CD4-positive, alpha-beta T cell treated with Interleukin-4 for 4 hours (primary cell): Measurements from ENCODE around the gene CD81.
"Not testable (repeated sequence)": the region's sequence is repeated elsewhere in the genome, so short reads cannot be mapped to it uniquely, and the experiment has no call there.

Experiments used
- DNase-seq: peaks from one replicate; pipeline ENCODE4 v3.0.0-alpha.2; 2020

The CD81 gene

DNA sequence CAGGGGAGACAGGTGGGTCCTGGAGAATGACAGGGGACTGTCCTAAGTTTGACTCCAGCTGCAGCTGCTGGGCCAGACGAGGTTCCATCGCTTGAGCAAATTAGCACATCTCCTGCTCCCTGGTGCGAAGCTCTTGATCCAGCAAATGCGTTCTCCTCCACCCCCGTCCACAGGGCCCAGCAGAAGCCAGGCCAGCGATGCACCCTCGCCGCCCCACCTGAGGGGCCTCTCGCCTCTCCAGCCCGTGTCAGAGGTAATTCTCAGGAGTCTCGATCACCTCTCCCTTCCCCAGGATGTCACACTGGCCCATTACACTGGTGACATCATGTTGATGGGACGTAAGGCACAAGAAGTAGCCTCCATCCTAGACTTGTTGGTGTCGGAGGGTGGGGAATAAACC is 19.5 kb upstream of the CD81 start:
- DNase-seq: not testable (repeated sequence)

DNA sequence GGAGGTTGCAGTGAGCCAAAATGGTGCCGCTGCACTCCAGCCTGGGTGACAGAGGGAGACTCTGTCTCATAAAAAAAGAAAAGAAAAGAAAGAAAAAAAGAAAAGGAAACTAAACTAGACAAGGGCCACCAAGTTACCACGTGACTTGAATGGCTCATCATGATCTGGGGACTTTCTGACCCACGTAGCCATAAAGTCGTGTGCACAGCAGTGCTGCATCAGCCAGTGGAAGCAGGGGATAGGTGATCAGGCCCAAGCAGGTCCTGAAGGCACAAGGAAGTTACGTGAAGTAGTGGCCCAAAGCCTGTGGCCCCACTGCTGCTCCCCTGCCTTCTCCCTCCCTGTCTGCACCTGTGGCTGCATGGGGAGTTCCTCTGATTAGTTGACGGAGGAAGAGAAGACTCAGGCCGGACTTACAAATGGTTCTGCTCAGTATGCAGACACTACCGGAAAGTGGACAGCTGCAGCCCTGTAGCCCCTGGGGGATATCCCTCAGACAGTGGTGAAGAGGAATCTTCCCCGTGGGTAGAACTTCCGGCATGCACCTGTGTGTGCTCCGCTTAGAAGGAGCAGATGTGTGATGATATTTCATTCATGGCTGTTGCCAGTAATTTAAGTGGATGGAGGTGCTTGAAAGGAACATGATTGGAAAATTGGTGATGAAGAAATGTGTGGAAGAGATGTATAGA is 18.2 kb upstream of the CD81 start:
- no peak for DNase-seq

DNA sequence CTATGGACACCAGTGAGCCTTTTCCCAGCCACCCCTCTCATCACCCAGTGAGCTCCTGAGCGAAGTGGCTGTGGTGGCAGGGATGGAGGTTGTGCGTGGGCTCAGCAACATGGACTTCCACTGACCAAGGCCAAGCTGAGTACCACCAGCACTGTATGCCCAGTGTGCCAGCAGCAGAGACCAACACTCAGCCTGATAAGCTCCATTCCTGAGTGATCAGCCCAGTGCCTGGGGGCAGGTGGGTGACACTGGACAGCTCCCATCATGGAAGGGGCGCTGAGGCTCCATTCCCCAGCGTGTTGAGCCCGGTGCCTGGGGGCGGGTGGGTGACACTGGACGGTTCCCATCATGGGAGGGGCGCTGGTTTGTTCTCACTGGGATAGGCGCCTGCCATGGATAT is 17.6 kb upstream of the CD81 start:
- DNase-seq: no peak

DNA sequence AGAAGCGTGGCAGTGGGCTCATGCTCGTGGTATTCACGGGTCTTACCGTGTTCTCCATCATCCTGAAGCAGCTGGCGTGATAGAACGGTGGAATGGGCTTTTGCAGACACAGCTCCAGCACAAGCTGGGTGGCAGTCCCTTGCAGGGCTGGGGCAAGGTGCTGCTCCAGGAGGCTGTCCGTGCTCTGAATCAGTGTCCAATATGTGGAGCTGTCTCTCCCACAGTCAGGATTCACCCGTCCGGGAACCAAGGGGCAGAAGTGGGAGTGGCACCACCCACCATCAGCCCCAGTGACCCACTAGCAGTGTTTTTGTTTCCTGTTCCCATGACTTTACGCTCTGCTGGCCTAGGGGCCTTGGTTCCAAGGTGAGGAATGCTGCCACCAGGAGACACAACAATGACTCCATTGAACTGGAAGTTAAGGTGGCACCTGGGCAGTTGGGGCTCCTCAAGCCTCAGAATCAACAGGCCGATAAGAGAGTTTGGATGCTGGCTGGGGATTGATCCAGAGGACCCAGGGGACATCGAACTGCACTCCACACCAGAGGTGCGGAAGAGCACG is 16.9 kb upstream of the CD81 start:
- no peak for DNase-seq

DNA sequence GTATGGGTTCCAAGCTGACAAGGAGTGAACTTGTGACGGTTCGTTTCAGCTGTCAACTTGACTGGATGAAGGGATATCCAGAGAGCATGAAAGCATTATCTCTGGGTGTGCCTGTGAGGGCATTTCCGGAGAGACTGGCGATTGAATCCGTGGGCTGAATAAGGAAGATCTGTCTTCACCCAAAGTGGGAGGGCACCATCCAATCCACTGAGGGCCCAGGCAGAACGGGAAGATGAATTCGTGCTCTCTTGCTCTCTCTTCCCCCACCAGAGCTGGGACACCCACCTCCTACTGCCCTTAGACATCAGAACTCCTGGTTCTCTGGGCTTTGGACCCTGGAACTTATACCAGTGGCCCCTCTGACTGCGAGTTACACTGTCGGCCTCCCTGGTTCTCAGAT is 15.5 kb upstream of the CD81 start:
- DNase-seq: no peak

DNA sequence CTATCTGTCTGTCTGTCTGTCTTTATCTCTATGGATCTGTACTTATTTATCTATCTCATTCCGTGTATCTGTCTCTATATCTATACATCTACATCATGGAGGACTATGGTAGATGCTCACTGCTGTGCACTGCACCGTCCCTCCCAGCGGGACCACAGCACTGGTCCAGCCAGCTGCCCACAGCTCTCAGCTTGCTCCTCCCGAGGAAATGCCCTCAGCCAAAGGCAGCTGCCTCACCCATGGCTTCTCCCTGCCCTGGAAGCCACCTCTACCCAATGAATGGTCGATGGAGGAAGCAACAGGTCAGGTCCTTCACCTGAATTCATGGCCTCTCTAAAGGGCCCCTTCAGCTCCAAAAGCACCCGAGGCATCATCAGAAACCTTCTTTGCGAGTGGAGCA is 14.7 kb upstream of the CD81 start:
- DNase-seq: no peak

DNA sequence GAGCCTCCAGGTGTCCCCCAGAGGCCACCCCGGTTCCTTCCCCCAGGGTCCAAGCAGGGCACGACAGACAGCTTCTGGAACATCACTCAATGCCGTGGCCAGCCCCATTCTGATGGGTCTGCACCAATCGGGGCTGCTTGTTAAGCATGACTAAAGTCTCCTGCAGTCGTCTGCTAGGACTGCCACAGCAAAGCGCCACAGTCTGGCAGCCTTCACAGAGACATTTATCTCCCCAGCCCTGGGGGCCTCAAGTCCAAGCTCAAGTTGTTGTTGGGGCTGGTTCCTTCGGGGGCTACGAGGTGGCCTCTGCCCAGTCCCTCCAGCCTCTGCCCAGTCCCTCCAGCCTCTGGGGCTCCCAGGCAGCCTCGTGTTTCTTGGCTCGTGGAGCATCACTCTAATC is 14.0 kb upstream of the CD81 start:
- DNase-seq: no peak

DNA sequence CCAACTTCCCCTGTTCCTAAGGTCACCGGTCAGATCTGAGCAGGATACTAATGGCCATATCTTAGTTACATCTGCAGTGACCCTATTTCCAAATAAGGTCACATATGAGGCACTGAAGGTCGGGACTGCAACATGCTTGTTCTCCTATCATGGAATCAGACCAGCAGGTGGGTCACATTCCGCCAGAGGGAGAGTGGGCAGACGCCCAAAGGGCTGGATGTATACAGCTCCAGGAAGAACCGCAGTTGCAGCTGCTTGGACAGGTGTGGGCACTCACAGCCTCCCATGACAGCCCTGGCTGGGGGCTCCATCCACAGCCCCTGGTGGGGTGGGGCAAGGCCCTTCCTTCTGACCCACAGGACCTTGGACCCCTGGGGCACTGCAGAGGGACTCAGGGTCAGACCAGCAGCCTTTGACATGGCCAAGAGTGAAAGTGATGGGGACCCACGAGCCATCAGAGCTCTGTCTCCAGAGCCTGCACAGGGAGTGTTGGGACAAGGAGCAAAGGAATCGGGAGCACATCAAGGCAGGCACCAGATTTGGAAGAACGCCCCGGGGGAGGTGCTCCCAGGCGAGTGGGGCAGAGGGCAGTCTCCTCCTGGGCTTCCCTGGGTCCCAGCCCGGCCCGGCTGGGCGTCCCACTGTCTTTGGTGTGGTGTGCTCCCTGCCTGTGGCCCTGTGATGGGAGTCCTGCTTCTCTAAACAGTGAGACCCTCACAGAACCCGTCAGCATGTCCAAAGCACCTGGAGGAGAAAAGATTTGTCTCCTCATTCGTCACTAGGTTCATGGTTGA is 13.3 kb upstream of the CD81 start:
- DNase-seq: no peak

DNA sequence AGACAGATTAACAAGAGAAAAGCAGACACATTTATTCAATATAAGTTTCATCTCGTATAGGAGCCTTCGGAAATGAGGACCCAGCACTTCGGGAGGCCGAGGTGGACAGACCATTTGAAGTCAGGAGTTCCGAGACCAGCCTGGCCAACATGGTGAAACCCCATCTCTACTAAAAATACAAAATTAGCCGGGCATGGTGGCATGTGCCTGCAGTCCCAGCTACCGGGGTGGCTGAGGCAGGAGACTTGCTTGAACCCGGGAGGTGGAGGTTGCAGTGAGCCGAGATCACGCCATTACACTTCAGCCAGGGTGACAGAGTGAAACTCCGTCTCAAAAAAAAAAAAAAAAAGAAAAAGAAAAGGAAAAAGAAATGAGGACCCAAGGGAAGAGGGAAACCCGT is 12.7 kb upstream of the CD81 start:
- not testable (repeated sequence) for DNase-seq

DNA sequence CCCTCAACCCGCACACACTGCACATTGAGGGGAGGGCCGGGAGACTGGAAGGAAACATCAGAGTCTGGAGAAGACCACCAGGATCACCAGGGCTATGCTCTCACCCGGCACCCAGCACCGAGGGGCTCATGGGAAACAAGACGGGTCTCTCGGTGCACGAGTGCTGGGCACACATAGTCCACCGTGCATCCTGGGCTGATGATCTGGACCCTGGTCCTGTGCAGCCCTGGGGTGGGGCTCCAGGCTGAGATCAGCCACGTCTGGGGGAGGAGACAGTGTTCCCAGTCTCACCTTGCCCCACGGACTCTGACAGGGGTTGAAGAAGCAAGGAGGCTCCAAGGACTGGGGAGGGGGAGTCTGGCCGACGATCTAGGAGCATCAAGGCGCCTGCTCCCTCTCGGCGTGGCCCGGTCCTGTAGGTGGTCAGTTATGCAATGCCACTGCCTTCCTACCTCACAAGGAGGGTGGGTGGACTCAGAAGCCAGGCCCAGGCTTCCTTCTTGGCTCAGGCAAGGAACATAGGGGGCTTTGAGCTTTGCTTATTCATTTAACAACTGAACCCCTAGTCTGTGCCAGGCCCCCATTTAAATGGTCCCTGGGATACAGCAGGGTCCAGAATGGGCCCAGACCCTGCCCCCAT is 11.4 kb upstream of the CD81 start:
- DNase-seq: no peak

DNA sequence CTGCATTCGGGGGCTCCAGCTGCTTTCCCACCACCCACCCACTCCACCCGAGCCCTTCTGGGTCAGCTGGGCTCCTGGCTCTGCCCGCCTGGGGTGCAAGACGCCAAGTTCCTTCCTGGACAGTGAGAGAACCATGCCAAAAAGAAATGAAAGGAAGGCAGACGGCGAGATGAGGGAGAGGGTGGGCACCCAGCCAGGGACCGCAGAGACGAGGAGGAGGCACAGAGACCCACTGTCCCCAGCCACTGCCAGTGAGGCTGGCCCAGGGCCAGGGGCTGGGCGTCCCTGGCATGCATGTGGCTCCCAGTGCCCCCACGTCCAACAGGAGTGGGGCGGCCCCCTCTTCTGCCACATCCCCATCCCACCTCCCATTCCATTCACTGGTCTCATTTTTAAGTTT is 10.8 kb upstream of the CD81 start:
- no peak for DNase-seq

DNA sequence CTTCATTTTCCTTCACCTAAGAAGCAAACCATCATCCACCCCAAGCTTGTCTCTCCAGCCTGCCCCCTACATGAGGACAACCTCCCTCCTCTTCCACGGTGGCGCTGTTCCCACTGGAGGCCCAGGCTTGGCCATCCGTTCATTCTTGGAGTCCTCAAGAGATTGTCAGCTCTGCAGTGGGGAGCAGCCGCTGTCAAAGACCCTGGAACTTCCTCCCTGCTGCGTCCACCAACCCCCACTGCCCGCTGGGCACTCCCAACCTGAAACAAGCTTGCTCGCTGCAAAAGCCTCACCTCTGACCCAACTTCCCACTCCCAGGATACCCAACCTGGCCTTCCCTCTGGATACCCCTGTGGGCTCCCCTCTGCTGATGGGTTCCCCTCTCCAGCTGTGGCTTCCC is 10.4 kb upstream of the CD81 start:
- DNase-seq: no peak

DNA sequence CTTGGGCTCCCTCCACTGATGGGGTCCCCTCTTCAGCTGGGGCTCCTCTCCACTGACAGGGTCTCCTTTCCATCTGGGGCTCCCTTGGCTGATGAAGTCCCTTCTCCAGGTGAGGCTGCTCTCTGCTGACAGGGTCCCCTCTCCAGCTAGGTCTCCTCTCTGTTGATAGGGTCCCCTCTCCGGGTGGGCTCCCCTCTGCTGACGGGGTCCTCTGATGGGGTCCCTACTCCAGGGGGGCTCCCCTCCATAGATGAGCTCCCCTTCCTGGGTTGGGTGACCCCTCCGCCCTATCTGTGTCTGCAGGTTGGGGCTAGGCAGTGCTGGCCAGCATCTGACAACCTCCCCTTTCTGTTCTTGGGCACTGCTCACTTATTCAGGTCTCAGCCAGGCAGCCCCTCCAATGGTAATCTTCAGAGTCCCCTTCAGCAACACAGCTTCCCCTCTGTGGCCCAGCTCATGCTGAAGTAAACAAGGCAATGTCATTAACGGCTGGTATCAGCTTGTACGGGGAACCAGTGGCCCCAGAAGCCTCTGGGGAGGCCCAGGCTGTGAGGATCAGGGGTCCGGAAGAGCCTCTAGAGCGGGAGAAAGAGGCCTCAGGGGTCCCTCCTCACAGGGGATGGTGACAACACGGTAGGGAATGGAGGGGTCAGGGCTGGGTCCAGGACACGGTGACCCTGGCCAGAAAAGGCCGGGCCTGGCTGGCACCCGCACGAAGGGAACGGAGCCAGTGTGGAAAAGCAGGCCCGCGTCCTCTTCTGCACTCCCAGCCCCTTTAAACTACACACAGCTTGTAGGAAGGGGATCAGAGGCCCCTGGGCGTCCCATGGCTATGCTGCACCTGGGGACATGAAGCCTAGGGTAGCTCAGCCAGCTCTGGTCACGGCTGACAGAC is 9.6 kb upstream of the CD81 start:
- DNase-seq: no peak

DNA sequence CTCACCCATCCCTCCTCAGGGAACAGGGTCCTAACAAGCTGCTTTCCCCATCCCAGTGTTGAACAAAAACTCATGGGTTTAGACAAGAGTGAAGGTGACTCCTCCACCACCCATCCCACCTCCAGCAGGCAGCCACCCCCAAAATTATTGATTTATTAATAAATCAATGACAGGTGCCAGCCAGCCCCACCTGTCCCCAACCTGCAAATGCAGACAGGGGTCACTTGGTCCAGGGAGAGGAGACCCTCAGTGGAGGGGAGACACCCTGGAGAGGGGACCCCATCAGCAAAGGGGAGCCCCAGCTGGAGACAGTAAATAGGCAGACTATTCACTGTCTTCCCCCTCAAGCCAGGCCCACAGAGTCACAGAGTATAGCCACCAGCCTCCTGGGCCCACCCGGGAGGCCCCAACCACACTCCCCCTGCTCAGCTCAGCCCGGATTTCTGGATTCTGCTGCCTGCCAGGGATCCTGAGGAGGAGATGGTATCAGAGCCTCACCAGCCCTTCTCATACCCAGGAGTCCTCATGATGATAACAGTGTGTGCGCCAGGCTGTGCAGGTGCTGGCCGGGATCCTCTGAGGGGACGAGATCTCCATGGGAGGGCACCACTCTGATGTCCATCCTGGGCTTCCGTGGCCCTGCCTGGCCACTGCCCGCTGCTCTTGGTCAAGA is 8.8 kb upstream of the CD81 start:
- DNase-seq: no peak

DNA sequence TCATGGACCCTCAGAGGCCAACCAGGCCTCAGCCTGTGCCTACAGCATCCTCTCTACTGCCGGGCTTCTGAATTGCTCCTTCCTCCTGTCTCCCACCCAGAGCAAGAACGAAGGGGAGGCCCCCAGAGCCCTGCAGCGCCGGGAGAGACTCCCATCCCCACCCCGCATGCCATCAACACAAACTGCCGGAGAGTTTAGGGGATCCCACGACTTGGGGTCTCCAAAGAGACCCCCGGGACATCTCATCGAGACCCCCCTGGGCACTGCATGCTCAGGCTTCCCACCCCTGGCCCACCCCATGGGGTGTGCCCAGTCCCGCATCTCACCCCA is 8.3 kb upstream of the CD81 start:
- no peak for DNase-seq

DNA sequence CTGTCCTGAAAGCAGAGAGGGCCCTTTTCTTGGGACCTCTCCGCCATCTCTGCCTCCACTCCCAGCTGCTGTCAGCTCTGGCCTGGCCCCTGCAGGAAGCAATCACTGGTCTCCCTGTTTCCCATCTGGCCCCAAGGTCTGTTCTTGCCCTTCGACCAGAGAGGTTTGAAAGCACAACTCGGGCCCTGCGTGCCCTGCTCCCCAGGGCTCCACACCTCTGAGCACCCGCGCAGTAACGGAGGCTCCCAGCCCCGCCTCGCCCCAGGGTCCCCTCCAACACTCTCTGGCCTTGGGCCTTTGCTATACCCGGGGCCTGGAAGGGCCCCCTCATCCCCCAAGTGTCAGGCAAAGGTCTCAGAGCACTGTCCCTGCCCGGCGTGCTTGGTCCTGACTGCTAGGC is 7.8 kb upstream of the CD81 start:
- DNase-seq: no peak

DNA sequence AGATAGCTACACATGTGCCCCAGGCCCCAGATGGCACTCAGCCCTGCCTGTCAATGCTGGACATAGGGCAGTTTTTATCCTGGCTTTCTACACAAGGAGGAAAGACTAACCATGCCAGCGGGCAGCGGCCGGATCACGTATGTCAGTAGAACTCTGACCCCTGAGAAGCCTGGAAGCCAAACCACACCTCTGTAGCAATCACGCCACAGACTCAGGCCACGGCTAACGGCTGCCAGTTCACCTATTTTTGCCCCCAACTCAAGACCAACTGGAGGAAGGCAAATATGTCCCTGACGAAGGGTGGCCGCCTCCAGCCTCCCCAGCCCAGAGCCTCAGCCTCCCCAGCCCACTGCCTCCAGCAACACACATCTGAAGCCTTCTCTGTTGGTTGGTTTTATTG is 7.2 kb upstream of the CD81 start:
- no peak for DNase-seq

DNA sequence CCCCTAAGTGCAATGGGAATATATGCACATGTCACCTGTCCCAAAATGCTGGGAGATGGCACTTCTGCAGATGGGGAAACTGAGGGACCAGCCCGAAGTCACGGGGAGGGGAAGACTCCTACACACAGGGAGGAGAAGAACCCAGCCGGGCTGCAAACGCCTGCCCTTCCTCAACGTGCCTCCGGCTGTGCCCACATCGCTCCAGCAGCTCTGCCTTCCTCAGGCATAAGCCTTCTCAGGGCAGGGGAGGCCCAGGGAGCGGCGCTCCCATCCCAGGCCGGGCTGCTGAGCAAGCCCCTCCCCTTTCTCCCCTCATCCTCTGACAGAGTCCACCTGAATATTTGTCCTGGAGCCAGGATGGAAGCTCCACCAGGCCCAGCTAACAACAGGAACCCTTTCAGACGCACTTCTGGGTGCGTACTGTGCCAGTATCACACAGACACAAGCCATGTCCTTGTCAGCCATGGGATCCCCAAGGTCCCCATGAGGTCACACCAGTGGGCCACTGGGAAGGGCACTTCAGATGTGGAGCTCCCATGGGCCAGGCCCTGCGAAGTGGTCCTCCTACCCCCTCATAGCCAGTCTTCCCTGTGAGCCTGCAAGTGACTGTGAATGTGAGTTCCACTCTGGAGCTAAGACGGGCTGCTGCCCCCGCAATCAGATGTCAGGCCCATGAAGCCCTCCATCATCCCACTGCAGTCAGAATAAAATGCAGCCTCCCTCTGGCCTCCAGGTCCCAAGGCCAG is 2.5 kb upstream of the CD81 start:
- no peak for DNase-seq

DNA sequence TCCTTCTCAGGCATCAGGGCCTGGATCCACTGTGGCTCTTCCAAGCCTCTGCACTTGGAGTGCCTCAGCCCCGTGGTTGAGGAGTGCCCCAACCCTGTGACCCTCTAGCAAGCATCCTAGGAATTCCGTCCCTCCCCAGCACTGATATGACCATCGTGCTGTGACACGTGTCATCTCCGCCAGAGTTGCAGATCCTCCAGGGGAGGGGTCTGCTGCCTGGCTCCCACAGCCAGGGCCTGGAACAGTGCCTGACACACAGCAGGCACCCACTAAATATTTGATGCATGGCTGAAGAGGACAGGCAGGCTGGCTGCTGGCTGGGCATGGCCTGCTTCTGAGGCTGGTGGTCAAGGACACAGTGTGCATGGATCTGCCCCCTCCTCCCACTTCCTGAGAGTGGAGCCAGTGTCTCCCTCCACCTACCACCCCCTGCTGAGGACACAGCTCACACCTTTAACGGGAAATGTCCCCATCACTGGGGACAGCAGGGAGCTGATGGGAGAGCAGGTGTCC is 1.7 kb upstream of the CD81 start:
- DNase-seq: no peak

DNA sequence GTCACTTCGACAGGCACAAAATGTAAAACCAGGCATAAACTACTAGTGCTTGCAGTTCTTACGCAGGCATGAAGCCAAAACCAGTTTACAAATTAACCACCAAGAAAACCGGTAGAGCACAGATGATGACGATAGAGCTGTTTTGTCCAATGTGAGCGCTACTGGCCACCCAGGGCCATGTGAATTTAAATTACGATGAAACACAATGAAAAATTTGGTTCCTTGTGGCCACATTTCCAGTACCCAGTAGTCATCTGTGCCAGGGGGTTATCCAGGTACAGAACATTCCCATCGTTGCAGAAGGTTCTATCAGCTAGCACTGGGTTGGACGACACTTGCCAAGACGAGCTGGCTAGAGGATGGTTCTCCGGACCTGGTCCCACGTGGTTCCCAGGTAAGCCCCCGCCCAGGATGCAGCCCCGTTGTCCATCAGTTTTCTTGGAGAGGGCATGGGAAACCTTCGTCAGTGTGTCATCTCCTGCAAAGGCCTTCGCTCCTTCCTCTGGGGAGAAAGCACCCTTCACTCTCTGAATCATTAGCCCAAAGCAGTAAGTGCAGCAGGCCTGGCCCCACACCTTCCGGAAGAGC is 1.1 kb upstream of the CD81 start:
- DNase-seq: no peak
